ENCODE measurements around the gene ZNF280A.

- TF ChIP-seq POLR2AphosphoS5 (IDR thresholded peaks at IDR 0.05; ENCODE audit: low read depth, low read length) = no peak
- TF ChIP-seq CTCF (IDR thresholded peaks at IDR 0.05; ENCODE audit: control extremely low read depth in 1 of 3, insufficient read depth in 1 of 3, low read depth in 1 of 3, low read length in 3 of 3) = no peak
- TF ChIP-seq ZNF274 (IDR thresholded peaks at IDR 0.05; ENCODE audit: borderline replicate concordance, extremely low read depth, low read length) = no peak
Measured at GRCh38 chr22:22484023-22484422, 36.0 kb downstream of the ZNF280A start.

All from H1 (cell line).